Omental fat pad (tissue), 4 donors: ENCODE results near the gene PFDN6. TPM values are rescaled to one million over a fixed set of nuclear protein-coding genes. Genes with fewer than 3 reads are reported as not detected.
A peak's percentile ranks its signal among the peaks of the same experiment; 100 is the strongest.

Source experiments
- ATAC-seq: fragments of 150-250 bp; one replicate; pipeline ENCODE4 v1.9.1; 2016; ENCODE audit warnings: mild to moderate bottlenecking, moderate library complexity; ENCODE audit not compliant: low FRiP score
- DNase-seq: peaks from one replicate; pipeline ENCODE4 v3.0.0-alpha.2; 2019; ENCODE audit warnings: low spot score
- total RNA-seq, 4 donors: library from RNA; depleted of rRNA; stranded (reverse); fragments of >200 nt; gene quantifications; one replicate each; pipeline ENCODE4 v1.1.0, GENCODE V29; 2016
- TF ChIP-seq, protein P1 (sequence below), 3 donors: fragments of 450-650 bp; IDR thresholded peaks; one replicate each; pipeline ENCODE4 v1.5.1; 2016 to 2017; ENCODE audit warnings: antibody characterized with exemption in 3 of 3, mild to moderate bottlenecking in 3 of 3, moderate library complexity in 2 of 3

The PFDN6 gene
- total RNA-seq, 4 donors from 2014 or later: 16.0 to 30.8 (median 23.1) TPM

DNA sequence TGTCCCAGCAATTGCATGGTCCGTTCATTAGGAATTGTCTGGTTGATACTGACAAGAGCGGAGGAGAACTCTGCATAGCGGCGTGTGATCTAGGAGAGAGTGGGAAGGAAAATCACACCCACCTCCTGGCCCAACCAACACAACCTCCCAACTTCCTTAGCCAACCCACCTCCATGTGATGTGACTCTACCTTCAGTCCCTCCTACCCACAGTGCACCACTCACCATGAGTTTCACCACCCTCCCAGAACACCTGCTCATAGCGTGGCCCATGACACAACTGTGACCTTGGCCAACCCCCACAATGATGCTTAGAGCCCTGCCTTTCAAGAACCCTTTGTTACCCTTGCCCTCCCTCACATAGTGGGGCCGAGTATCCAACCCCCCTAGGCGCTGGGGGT lies 25.4 kb upstream of the PFDN6 start:
- TF ChIP-seq, protein P1, sequence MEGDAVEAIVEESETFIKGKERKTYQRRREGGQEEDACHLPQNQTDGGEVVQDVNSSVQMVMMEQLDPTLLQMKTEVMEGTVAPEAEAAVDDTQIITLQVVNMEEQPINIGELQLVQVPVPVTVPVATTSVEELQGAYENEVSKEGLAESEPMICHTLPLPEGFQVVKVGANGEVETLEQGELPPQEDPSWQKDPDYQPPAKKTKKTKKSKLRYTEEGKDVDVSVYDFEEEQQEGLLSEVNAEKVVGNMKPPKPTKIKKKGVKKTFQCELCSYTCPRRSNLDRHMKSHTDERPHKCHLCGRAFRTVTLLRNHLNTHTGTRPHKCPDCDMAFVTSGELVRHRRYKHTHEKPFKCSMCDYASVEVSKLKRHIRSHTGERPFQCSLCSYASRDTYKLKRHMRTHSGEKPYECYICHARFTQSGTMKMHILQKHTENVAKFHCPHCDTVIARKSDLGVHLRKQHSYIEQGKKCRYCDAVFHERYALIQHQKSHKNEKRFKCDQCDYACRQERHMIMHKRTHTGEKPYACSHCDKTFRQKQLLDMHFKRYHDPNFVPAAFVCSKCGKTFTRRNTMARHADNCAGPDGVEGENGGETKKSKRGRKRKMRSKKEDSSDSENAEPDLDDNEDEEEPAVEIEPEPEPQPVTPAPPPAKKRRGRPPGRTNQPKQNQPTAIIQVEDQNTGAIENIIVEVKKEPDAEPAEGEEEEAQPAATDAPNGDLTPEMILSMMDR (IDR thresholded peaks at IDR 0.05): no peak
- no peak for DNase-seq
- ATAC-seq: no peak

DNA sequence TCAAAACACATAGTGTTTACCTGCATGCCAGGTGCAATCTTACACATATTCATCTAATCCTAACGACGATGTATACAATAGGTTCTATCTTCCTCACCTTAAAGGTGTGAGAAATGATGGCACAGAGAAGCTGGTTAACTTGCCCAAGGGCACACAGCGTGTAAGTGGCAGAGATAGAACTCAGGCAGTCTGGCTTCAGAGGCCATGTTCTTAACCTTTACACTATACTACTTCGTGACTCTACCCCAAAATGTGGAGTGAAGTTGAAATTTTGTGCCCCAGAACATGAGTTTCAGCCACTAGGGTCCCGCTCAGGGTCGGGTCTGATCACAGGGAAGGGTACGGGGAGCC lies 18.3 kb upstream of the PFDN6 start:
- no peak for DNase-seq
- TF ChIP-seq, protein P1 (IDR thresholded peaks at IDR 0.05): no peak
- no peak for ATAC-seq

DNA sequence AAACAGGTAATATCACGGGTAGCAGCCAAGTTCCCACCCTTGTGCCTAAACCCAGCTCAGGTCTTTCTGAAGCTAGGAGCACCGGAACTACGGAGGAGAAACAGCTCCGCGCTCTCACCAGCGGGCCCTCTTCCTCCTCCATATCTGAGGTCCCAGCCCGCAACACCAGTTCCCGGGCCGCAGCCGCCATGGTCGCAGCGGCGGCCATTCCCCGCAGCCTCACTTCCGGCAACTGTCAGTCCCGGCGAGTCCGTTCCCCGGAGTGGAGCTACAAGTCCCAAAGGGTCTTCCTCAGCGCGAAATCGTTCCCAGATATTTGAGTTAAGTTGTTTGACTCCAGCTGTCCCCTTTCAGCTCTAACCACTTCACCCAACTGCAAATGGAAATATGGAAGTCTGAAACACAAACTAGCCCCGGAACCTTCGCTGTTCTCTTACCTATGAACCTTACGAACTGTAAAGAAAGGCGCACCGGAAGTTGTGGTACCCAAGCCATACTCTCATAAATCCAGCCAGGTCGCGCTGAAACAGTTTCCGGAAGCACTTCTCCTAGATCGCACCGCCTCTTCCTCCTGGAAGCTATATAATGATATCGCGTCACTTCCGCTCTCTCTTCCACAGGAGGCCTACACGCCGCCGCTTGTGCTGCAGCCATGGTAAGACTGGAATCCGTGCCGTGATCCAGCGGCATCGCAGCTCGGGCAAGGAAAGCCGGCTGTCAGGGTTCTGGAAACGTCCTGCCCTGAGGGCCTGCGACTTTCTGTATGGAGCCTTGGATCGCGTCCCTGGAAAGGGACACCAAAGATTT lies 17.7 kb upstream of the PFDN6 start, which contains the start of the genes RPS18 and VPS52:
RPS18 (plus strand) TSS at position 608 of the 807 bp plus-strand sequence; CDS start at position 653, 45 bp downstream.
VPS52 (minus strand) TSS at position 409 of the 807 bp plus-strand sequence; CDS start at position 208, 201 bp downstream.
- ATAC-seq (peak; percentile 95), DNase-seq (peak; percentile 82)
- TF ChIP-seq, protein P1 (IDR thresholded peaks at IDR 0.05): no peak

DNA sequence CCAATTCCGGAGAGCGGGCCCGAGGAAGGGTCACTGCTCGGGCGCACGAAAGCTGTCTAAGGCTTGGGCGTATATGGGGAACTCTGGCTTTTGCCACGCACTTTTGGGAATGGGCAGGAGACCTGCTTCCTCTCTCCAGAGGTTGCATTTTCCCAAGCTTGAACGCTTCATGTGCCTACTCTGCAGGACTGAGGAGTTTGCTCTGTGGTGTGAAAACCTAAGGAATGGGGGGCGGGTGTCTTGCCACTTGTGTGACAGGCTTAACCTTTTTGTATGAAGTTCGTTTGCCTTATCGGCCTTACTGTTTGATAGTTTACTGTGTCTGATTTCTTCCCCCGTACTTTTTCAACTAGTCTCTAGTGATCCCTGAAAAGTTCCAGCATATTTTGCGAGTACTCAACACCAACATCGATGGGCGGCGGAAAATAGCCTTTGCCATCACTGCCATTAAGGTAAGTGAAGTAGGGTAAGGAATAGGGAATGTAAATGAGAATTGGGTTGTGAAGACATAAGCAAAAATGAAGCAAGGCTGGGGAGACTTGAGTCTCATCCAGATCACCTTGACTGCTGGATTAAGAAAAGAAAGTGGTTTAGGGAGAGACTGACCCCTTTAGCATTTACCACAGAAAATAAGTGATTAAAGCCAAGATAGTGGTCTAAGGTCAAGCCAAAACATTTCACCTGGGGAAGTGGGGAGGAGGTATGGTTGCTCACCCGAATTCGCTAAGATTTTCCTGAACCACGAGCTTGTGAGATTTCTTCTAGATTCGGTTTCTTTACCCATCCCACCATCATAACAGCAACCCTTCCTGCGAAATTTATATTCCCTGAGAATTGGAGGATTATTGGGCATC lies 16.9 kb upstream of the PFDN6 start:
- TF ChIP-seq, protein P1 (IDR thresholded peaks at IDR 0.05): no peak
- ATAC-seq (peak; percentile 6), DNase-seq (no peak)

DNA sequence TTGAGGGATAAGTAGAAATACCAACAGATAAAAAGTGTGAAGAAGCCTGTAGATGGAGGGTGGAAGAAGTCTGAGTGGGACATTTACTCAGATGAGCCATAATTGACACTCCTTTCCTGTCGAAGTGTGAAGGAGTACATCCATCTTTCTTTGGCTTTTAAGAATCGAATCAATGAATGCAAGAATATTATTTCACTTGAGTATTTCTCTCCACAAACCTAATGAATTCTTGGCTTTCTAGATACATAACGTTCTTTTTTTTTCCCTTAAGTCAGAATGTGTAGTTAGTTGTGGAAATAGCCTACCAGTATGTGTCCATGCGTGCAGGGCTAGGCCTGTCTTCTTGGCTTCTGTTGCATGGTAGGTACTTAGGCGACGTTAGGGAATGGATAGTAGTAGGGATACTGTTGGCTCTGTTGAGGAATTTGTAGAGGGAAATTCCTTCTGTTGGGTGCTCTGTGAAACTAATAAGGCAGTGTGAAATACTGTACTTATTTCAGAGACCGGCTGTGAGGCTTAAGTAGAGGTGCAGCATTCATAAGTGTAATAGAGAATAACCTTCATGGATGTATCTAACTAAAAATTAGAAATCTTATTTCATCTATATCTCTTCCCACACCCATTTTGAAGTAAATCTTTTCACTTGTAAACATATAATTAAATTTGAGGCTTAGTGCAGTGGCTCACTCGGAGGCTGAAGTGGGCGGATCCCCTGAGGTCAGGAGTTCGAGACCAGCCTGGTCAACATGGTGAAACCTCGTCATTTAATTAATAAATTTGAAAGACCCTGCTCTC lies 16.1 kb upstream of the PFDN6 start:
- no peak for DNase-seq
- TF ChIP-seq, protein P1 (IDR thresholded peaks at IDR 0.05): no peak
- no peak for ATAC-seq
